Calu3 (cell line): ENCODE measurements around the gene CDK9. TPM values are rescaled to one million over a fixed set of nuclear protein-coding genes. Genes with fewer than 3 reads are reported as not detected.

Source experiments
- BruUV-seq: library from RNA; stranded (reverse); fragments of 400-500 nt; replicated peaks from 2 replicates; lab custom pipeline; 2021; lab: Mats Ljungman, UMichigan
- CTCF ChIA-PET: fragments of 300-600 bp; sonication (Branson Sonifier 250); formaldehyde crosslinking; loops from one replicate; lab custom pipeline; 2022; ENCODE audit warnings: antibody characterized with exemption; lab: Charles Lee
- DNase-seq: peaks from one replicate; pipeline ENCODE4 v3.0.0; 2022
- H3K27ac Mint-ChIP-seq: one replicate; pipeline ENCODE4 v1.8.0; 2022; ENCODE audit warnings: mixed read lengths; ENCODE audit not compliant: unreplicated experiment
- H3K27me3 Mint-ChIP-seq: one replicate; pipeline ENCODE4 v1.8.0; 2022; ENCODE audit warnings: mixed read lengths; ENCODE audit not compliant: unreplicated experiment
- H3K36me3 Mint-ChIP-seq: one replicate; pipeline ENCODE4 v1.8.0; 2022; ENCODE audit warnings: mild to moderate bottlenecking, moderate library complexity, mixed read lengths; ENCODE audit not compliant: insufficient read depth, unreplicated experiment
- H3K4me1 Mint-ChIP-seq: one replicate; pipeline ENCODE4 v1.8.0; 2022; ENCODE audit warnings: mild to moderate bottlenecking, low read depth, mixed read lengths; ENCODE audit not compliant: unreplicated experiment
- H3K4me3 Mint-ChIP-seq: one replicate; pipeline ENCODE4 v1.8.0; 2022; ENCODE audit warnings: mild to moderate bottlenecking, low read depth, moderate library complexity, mixed read lengths; ENCODE audit not compliant: unreplicated experiment
- H3K9me3 Mint-ChIP-seq: one replicate; pipeline ENCODE4 v1.8.0; 2022; ENCODE audit warnings: low read depth, mixed read lengths; ENCODE audit not compliant: unreplicated experiment
- CTCF ChIP-seq: fragments of 200-600 bp; IDR thresholded peaks from one replicate; pipeline ENCODE4 v1.8.0; 2022; ENCODE audit warnings: antibody characterized with exemption; ENCODE audit not compliant: unreplicated experiment
- intact Hi-C: fragments of 100-400 bp; cut with micrococcal nuclease; formaldehyde crosslinking; loops from one replicate; pipeline ENCODE4 v1.10.0; 2022; ENCODE audit not compliant: unreplicated experiment
- total RNA-seq: library from RNA; stranded (reverse); gene quantifications from 2 replicates; pipeline ENCODE4 v1.2.3, GENCODE V29; 2022

CDK9 gene
- total RNA-seq, 1 experiment from 2014 or later, result 41.8 TPM

DNA sequence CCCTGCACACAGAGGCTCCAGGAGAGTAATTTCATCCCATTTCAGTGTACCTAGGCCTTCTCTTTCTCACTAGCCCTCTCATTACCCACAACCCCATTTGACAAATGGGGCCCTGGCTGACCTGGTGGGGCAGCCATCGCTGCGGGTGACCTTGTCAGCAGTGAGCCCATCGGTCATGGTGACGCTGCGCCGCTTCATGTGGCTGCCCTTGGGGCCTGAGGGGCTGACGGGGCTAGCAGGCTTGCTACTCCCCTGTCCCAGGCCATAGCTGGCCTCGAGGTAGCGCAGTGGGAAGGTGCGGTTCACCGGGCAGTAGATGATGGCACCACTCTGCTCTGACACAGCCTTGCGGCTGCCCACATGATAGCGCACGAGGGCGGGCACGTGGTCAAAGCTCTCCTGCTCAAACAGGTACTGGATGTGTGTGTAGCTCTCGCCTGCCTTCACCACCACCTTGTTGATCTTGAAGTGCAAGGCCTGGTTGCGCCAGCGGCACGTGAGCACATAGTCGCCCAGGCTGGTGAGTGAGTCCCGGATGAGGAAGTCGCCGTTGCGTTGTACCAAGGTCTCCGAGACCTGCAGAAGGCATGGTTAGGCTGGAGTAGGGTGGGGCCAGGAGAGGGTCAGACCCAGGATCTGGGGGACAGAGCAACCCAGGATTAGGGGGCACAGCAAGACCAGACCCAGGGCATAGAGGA, 36.6 kb upstream of the CDK9 start:
- Mint-ChIP-seq H3K36me3 (peaks cover 5% of the 10 kb centered on the region), H3K4me3 (no peak overlapping the region), H3K4me1 (no peaks in the 10 kb centered on the region), H3K27ac (no peak overlapping the region), H3K27me3 (peaks cover 77% of the 10 kb centered on the region), H3K9me3 (no peaks in the 10 kb centered on the region)
- intact Hi-C loops, result no loop called here
- CTCF ChIA-PET, result no interaction called here
- no TSS peak for BruUV-seq
- no peak for TF ChIP-seq CTCF
- DNase-seq, result no peak

GRCh38 chr9:127751269-127752054, 34.4 kb upstream of the CDK9 start:
- Mint-ChIP-seq H3K27ac (no peak overlapping the region), H3K27me3 (peaks cover 80% of the 10 kb centered on the region), H3K4me1 (no peaks in the 10 kb centered on the region), H3K9me3 (no peaks in the 10 kb centered on the region), H3K4me3 (no peak overlapping the region), H3K36me3 (peaks cover 5% of the 10 kb centered on the region)
- intact Hi-C loops, result no loop called here
- TF ChIP-seq CTCF, result no peak
- CTCF ChIA-PET, result interaction anchor here (0.6 to 0.9 kb wide), 2 partner anchors 17 to 62 kb away, joined by 3 read pairs; partner anchors contain the start of gene TOR2A
- no TSS peak for BruUV-seq
- DNase-seq, result peak; percentile 15

- BruUV-seq, result no TSS peak
- DNase-seq, result no peak
- Mint-ChIP-seq H3K27ac (no peak overlapping the region), H3K27me3 (peaks cover 64% of the 10 kb centered on the region), H3K4me1 (no peaks in the 10 kb centered on the region), H3K4me3 (no peak overlapping the region), H3K36me3 (peaks cover 5% of the 10 kb centered on the region), H3K9me3 (no peaks in the 10 kb centered on the region)
- intact Hi-C loops, result no loop called here
- CTCF ChIA-PET, result interaction anchor here (0.5 to 0.6 kb wide), 2 partner anchors 265 to 885 kb away, joined by 3 to 5 read pairs; no protein-coding TSS in a partner anchor
- TF ChIP-seq CTCF, result no peak
Measured at GRCh38 chr9:127753148-127753547, 32.7 kb upstream of the CDK9 start.

GRCh38 chr9:127753622-127754021, 32.2 kb upstream of the CDK9 start:
- no peak overlapping the region for H3K27ac Mint-ChIP-seq
- TF ChIP-seq CTCF, result no peak
- intact Hi-C loops, result no loop called here
- DNase-seq, result no peak
- no peak overlapping the region for H3K4me3 Mint-ChIP-seq
- H3K36me3 Mint-ChIP-seq, result peaks cover 5% of the 10 kb centered on the region
- H3K4me1 Mint-ChIP-seq, result no peaks in the 10 kb centered on the region
- no peaks in the 10 kb centered on the region for H3K9me3 Mint-ChIP-seq
- no TSS peak for BruUV-seq
- CTCF ChIA-PET, result interaction anchor here (0.5 to 0.6 kb wide), 2 partner anchors 265 to 886 kb away, joined by 3 to 5 read pairs; no protein-coding TSS in a partner anchor
- H3K27me3 Mint-ChIP-seq, result peaks cover 59% of the 10 kb centered on the region
